SK-N-SH (cell line): Measurements from ENCODE around the gene SEMA6C. TPM values are rescaled to one million over a fixed set of nuclear protein-coding genes. Genes with fewer than 3 reads are reported as not detected.

ENCODE experiments used
- CTCF ChIA-PET: fragments of 300-600, 350-600 bp; formaldehyde crosslinking; extraction: SDS; loops from one replicate; lab custom pipeline; 2021; lab: Yijun Ruan, JAX
- POLR2A ChIA-PET: fragments of 350-600 bp; sonication (Branson Sonifier 250); formaldehyde crosslinking; extraction: SDS; loops from one replicate; lab custom pipeline; 2020; ENCODE audit warnings: antibody characterized with exemption, inconsistent platforms; lab: Yijun Ruan, JAX
- DNase-seq: peaks from one replicate; pipeline ENCODE4 v3.0.0; 2012
- H2AFZ ChIP-seq: fragments of 200-600 bp; sonication (generic); 2 replicates; pipeline ENCODE4 v1.8.1; 2016; ENCODE audit warnings: antibody characterized with exemption, mild to moderate bottlenecking, low read depth
- H3F3A ChIP-seq: fragments of 200-600 bp; sonication (generic); replicated peaks from 2 replicates; pipeline ENCODE3; 2016; ENCODE audit warnings: antibody characterized with exemption, mild to moderate bottlenecking; ENCODE audit not compliant: insufficient read depth
- H3K27ac ChIP-seq, 2 experiments: fragments of 200-500 bp in 1 of 2; fragments of 200-600 bp in 1 of 2; sonication (Bioruptor generic) in 1 of 2; sonication (generic), shearing (Covaris generic) in 1 of 2; 2 replicates each; pipeline versions ENCODE4 v1.5.1 to v1.6.1; 2014 to 2016; ENCODE audit warnings: low read depth in 2 of 2, inconsistent platforms in 1 of 2, low read length in 1 of 2, mild to moderate bottlenecking in 1 of 2, mixed read lengths in 1 of 2
- H3K27me3 ChIP-seq: fragments of 200-600 bp; sonication (generic), shearing (Covaris generic); 2 replicates; pipeline ENCODE4 v1.6.1; 2016; ENCODE audit warnings: mixed run types; ENCODE audit not compliant: insufficient read depth
- H3K36me3 ChIP-seq, 2 experiments: fragments of 200-500 bp in 1 of 2; fragments of 200-600 bp in 1 of 2; sonication (Bioruptor generic) in 1 of 2; sonication (generic) in 1 of 2; replicated peaks in 1 of 2; 2 replicates each; pipeline versions ENCODE3 to v1.5.1; 2014 to 2016; ENCODE audit warnings: low read length in 1 of 2, mild to moderate bottlenecking in 1 of 2; ENCODE audit not compliant: insufficient read depth in 2 of 2, control insufficient read depth in 1 of 2
- H3K4me1 ChIP-seq, 2 experiments: fragments of 200-500 bp in 1 of 2; fragments of 200-600 bp in 1 of 2; sonication (Bioruptor generic) in 1 of 2; sonication (generic), shearing (Covaris generic) in 1 of 2; 2 replicates each; pipeline versions ENCODE4 v1.5.1 to v1.6.1; 2014 to 2016; ENCODE audit warnings: low read depth in 1 of 2, low read length in 1 of 2, mixed run types in 1 of 2; ENCODE audit not compliant: insufficient read depth in 2 of 2, control insufficient read depth in 1 of 2
- H3K4me2 ChIP-seq: fragments of 200-600 bp; sonication (generic), shearing (Covaris generic); 2 replicates; pipeline ENCODE4 v1.6.1; 2017; ENCODE audit warnings: mixed run types
- H3K4me3 ChIP-seq, 2 experiments: fragments of 200-500 bp in 1 of 2; fragments of 200-600 bp in 1 of 2; sonication (Bioruptor generic) in 1 of 2; sonication (generic), shearing (Covaris generic) in 1 of 2; 2 replicates each; pipeline versions ENCODE4 v1.5.1 to v1.8.1; 2014 to 2016; ENCODE audit warnings: low read depth in 2 of 2, inconsistent platforms in 1 of 2, low read length in 1 of 2, mild to moderate bottlenecking in 1 of 2, mixed read lengths in 1 of 2, moderate library complexity in 1 of 2
- H3K79me2 ChIP-seq: fragments of 200-600 bp; sonication (generic); 2 replicates; pipeline ENCODE4 v1.8.1; 2017; ENCODE audit warnings: mild to moderate bottlenecking; ENCODE audit not compliant: insufficient read depth
- H3K9ac ChIP-seq: fragments of 200-600 bp; sonication (generic); 2 replicates; pipeline ENCODE4 v1.6.1; 2017; ENCODE audit warnings: mixed run types
- H3K9me2 ChIP-seq: fragments of 200-600 bp; sonication (generic); 2 replicates; pipeline ENCODE4 v1.6.1; 2017; ENCODE audit warnings: mixed run types
- H3K9me3 ChIP-seq: fragments of 200-600 bp; sonication (generic); 2 replicates; pipeline ENCODE4 v1.6.1; 2017; ENCODE audit warnings: mixed run types, mild to moderate bottlenecking, moderate library complexity
- H4K20me1 ChIP-seq: fragments of 200-600 bp; sonication (generic); 2 replicates; pipeline ENCODE4 v1.6.1; 2017; ENCODE audit warnings: mild to moderate bottlenecking, mixed run types; ENCODE audit not compliant: insufficient read depth
- CHD2 ChIP-seq: fragments of 150-350 bp; IDR thresholded peaks from 2 replicates; pipeline ENCODE4 v1.6.1; 2018; ENCODE audit warnings: low read length; ENCODE audit not compliant: partially characterized antibody
- CTCF ChIP-seq: fragments of 200-600 bp; sonication (generic); IDR thresholded peaks from 2 replicates; pipeline ENCODE4 v1.6.1; 2017; ENCODE audit warnings: antibody characterized with exemption, mild to moderate bottlenecking, moderate library complexity
- ELF1 ChIP-seq: IDR thresholded peaks from 2 replicates; pipeline ENCODE4 v1.4.0; 2012
- FOXJ3 ChIP-seq: sonication (generic); formaldehyde crosslinking; IDR thresholded peaks from 2 replicates; pipeline ENCODE4 v1.5.1; 2020; ENCODE audit warnings: mild to moderate bottlenecking, missing genetic modification reagents
- FOXM1 ChIP-seq: IDR thresholded peaks from 2 replicates; pipeline ENCODE4 v1.4.0; 2012; ENCODE audit warnings: low read depth, mild to moderate bottlenecking
- JUND ChIP-seq: IDR thresholded peaks from 2 replicates; pipeline ENCODE4 v1.4.0; 2012
- MAX ChIP-seq: IDR thresholded peaks from 2 replicates; pipeline ENCODE4 v1.4.0; 2012; ENCODE audit warnings: low read depth
- MXI1 ChIP-seq: IDR thresholded peaks from 2 replicates; pipeline ENCODE4 v1.6.1; 2012; ENCODE audit warnings: mild to moderate bottlenecking, low read depth, low read length, improper control_type of control experiment
- RAD21 ChIP-seq: IDR thresholded peaks from 2 replicates; pipeline ENCODE4 v1.6.1; 2012; ENCODE audit warnings: mild to moderate bottlenecking, low read length
- RFX5 ChIP-seq: IDR thresholded peaks from 2 replicates; pipeline ENCODE4 v1.6.1; 2012; ENCODE audit warnings: mild to moderate bottlenecking, improper control_type of control experiment, low read length
- SIN3A ChIP-seq: IDR thresholded peaks from 2 replicates; pipeline ENCODE4 v1.6.1; 2012; ENCODE audit warnings: low read depth, mild to moderate bottlenecking, low read length, moderate library complexity, borderline replicate concordance
- TCF12 ChIP-seq: IDR thresholded peaks from 2 replicates; pipeline ENCODE4 v1.4.0; 2012
- YY1 ChIP-seq: IDR thresholded peaks from 2 replicates; pipeline ENCODE4 v1.4.0; 2012; ENCODE audit warnings: low read depth, mild to moderate bottlenecking
- WGBS: methylation state at CpG from one replicate; pipeline ENCODE4 v1.1.6; 2017; ENCODE audit warnings: low lambda C conversion rate; 5-methylcytosine and 5-hydroxymethylcytosine counted together
- polyA plus RNA-seq, 3 experiments: library from polyadenylated mRNA; depleted of rRNA; stranded (reverse); fragments of >200 nt; gene quantifications; 2 replicates each; pipeline ENCODE4 v1.2.3, GENCODE V29; 2012
- TF ChIP-seq, protein P1 (sequence below): fragments of 150-350 bp; IDR thresholded peaks from 2 replicates; pipeline ENCODE4 v1.6.1; 2016; ENCODE audit warnings: mild to moderate bottlenecking, low read depth, low read length
- TF ChIP-seq, protein P2 (sequence below): IDR thresholded peaks from 2 replicates; pipeline ENCODE4 v1.4.0; 2012; ENCODE audit warnings: low read depth, borderline replicate concordance

The SEMA6C gene
- polyA plus RNA-seq, 1 of the 3 experiments (the other 2 are of a cell fraction), result 4.0 TPM

- no peak overlapping the region for H3K9ac ChIP-seq
- ChIA-PET CTCF (no interaction called here), POLR2A (no interaction called here)
- H4K20me1 ChIP-seq, result no peaks in the 10 kb centered on the region
- H3K79me2 ChIP-seq, result no peaks in the 10 kb centered on the region
- no peak overlapping the region for H3K4me3 ChIP-seq
- H3K27ac ChIP-seq, result no peak overlapping the region
- 89% methylated on average over 3 of the region's 3 CpGs for WGBS
- H3K9me3 ChIP-seq, result no peaks in the 10 kb centered on the region
- H3K27me3 ChIP-seq, result no peaks in the 10 kb centered on the region
- TF ChIP-seq MAX (no peak), YY1 (no peak), FOXM1 (no peak), CTCF (no peak), FOXJ3 (CRISPR knock-in tag) (no peak), ELF1 (no peak), CHD2 (no peak), RFX5 (no peak), TCF12 (no peak), MXI1 (no peak), SIN3A (no peak), JUND (no peak)
- TF ChIP-seq, protein P1, sequence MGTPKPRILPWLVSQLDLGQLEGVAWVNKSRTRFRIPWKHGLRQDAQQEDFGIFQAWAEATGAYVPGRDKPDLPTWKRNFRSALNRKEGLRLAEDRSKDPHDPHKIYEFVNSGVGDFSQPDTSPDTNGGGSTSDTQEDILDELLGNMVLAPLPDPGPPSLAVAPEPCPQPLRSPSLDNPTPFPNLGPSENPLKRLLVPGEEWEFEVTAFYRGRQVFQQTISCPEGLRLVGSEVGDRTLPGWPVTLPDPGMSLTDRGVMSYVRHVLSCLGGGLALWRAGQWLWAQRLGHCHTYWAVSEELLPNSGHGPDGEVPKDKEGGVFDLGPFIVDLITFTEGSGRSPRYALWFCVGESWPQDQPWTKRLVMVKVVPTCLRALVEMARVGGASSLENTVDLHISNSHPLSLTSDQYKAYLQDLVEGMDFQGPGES, result no peak
- TF ChIP-seq, protein P2, sequence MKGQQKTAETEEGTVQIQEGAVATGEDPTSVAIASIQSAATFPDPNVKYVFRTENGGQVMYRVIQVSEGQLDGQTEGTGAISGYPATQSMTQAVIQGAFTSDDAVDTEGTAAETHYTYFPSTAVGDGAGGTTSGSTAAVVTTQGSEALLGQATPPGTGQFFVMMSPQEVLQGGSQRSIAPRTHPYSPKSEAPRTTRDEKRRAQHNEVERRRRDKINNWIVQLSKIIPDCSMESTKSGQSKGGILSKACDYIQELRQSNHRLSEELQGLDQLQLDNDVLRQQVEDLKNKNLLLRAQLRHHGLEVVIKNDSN, result no peak
- DNase-seq, result no peak
- peaks cover 13% of the 10 kb centered on the region for H3F3A ChIP-seq
- no peaks in the 10 kb centered on the region for H3K4me1 ChIP-seq
- no peaks in the 10 kb centered on the region for H3K9me2 ChIP-seq
- H3K36me3 ChIP-seq, result no peaks in the 10 kb centered on the region
- no peak overlapping the region for H2AFZ ChIP-seq
- no peak overlapping the region for H3K4me2 ChIP-seq
These were observed 12.0 kb downstream of the SEMA6C start for GRCh38 chr1:151134396-151134795.

DNA sequence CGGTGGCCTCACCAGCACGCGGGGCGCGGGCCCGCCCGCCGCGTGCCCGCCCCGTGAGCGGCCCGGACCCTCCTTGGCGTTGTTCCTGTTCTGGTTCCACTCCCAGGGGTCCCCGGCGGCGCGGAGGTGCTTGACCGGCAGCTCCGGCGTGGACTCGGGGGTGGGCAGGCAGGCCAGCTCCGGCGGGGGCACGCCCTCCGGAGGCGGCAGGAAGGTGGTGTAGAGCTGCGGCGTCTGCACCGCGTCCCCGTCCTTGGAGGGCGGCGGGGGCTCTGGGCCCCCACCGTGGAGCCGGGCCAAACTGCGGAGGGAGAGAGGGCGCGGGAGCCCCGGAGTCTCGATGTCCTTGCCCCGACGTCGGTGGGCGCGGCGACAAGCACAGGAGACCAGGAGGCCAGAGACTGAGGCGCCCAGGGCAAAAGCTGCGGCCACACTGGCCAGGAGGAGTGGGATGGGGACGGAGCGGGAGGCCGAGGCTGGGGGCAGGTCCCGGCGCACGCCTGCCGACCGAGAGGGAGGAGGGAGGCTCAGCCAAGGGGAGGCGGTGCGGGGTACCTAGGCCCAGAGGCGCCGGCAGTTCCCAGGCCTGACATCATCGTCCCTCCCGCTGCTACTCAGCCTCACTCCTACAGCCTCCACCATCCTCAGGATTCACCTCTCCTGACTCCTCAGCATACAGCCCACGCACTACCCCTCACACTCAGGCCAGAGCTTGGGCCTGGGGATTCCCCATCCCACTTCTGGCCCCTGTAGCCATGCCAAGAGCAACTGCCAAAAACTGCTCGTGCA lies 13.2 kb downstream of the SEMA6C start:
- peak; percentile 18 for DNase-seq
- Histone ChIP-seq H3K9ac (no peak overlapping the region), H2AFZ (no peak overlapping the region), H3F3A (peaks cover 13% of the 10 kb centered on the region), H3K9me2 (no peaks in the 10 kb centered on the region), H4K20me1 (no peaks in the 10 kb centered on the region), H3K4me2 (no peak overlapping the region), H3K9me3 (no peaks in the 10 kb centered on the region), H3K27ac (no peak overlapping the region), H3K36me3 (no peaks in the 10 kb centered on the region), H3K27me3 (no peaks in the 10 kb centered on the region), H3K79me2 (no peaks in the 10 kb centered on the region), H3K4me3 (no peak overlapping the region), H3K4me1 (no peaks in the 10 kb centered on the region)
- WGBS, result 94% methylated on average over 31 of the region's 65 CpGs
- ChIA-PET POLR2A (no interaction called here), CTCF (no interaction called here)
- TF ChIP-seq SIN3A, result no peak
- no peak for TF ChIP-seq RAD21
- TF ChIP-seq CTCF, result no peak
